Measurements from ENCODE around the gene TAF6.

Gene TAF6

GRCh38 chr7:100119970-100120732, 993 bp upstream of the TAF6 start:
- Histone ChIP-seq H2BK12ac (ENCODE audit: low read length in 2 of 2) (peak overlapping the region; percentile 56 to 75), H3K4me3 (ENCODE audit: insufficient read depth in 1 of 2, low read depth in 1 of 2, low read length in 2 of 2) (peak overlapping the region; percentile 64 to 97), H3K9ac (ENCODE audit: low read length) (peak overlapping the region; percentile 94), H4K91ac (ENCODE audit: low read length) (peak overlapping the region; percentile 64), H2BK5ac (ENCODE audit: low read depth, low read length, poor library complexity, severe bottlenecking) (no peak overlapping the region), H3K9me3 (ENCODE audit: control insufficient read depth, low read length) (no peaks in the 10 kb centered on the region), H2BK120ac (ENCODE audit: low read depth, low read length) (peak overlapping the region; percentile 42), H3K36me3 (ENCODE audit: control insufficient read depth in 1 of 2, insufficient read depth in 2 of 2, low read depth in 1 of 2, low read length in 2 of 2) (peaks cover 20 to 25% of the 10 kb centered on the region in 2 experiments), H3K27ac (ENCODE audit: low read length, poor library complexity, severe bottlenecking) (peak overlapping the region; percentile 53), H2BK15ac (ENCODE audit: low read depth, poor library complexity, severe bottlenecking) (peak overlapping the region; percentile 78), H2AK5ac (ENCODE audit: low read length, severe bottlenecking) (no peak overlapping the region), H3K14ac (ENCODE audit: low read length in 2 of 2) (no peak overlapping the region), H4K8ac (ENCODE audit: low read length) (peak overlapping the region; percentile 71), H3K27me3 (ENCODE audit: control insufficient read depth in 1 of 2, insufficient read depth in 1 of 2, low read length in 2 of 2) (no peaks in the 10 kb centered on the region), H3K23ac (ENCODE audit: low read length in 2 of 2) (no peak overlapping the region), H3K4ac (ENCODE audit: low read depth in 1 of 2, low read length in 2 of 2) (peak overlapping the region in 1 of 2 experiments; percentile 65), H3K79me1 (replicated peaks; ENCODE audit: low read length, poor library complexity, severe bottlenecking) (peaks cover 27% of the 10 kb centered on the region), H3K18ac (ENCODE audit: low read depth in 1 of 2, low read length in 2 of 2) (peak overlapping the region; percentile 71 to 80), H3K4me1 (ENCODE audit: control insufficient read depth, insufficient read depth, low read depth, low read length) (peaks cover 11% of the 10 kb centered on the region), H3K4me2 (ENCODE audit: low read length, poor library complexity, severe bottlenecking) (peak overlapping the region; percentile 82), H2AFZ (ENCODE audit: low read depth, low read length) (no peak overlapping the region)
- peak; percentile 84 for DNase-seq
- WGBS, result 10% methylated on average over 16 of the region's 19 CpGs

GRCh38 chr7:100118388-100119071, 628 bp downstream of the TAF6 start:
- WGBS, result 15% methylated on average over 16 of the region's 18 CpGs
- peak overlapping the region; percentile 6 for H2AFZ ChIP-seq (ENCODE audit: low read depth, low read length)
- DNase-seq, result no peak

DNA sequence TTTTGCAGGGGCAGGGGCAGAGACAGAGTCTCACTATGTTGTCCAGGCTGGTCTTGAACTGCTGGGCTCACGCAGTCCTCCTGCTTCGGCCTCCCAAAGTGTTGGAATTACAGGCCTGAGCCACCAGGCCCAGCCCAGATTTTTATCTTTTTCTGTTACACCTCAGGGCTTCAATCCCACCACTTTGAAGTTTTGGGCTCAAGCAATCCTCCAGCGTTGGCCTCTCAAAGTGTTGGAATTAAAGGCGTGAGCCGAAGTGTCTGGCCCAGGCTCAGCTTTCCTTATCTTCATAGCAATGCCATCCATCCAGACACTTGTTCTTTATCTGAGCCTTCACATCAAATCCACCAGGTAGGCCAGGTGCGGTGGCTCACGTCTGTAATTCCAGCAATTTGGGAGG, 4.1 kb downstream of the TAF6 start:
- Histone ChIP-seq H2BK15ac (ENCODE audit: low read depth, poor library complexity, severe bottlenecking) (no peak overlapping the region), H2BK120ac (ENCODE audit: low read depth, low read length) (no peak overlapping the region), H3K9ac (ENCODE audit: low read length) (no peak overlapping the region), H3K4me1 (ENCODE audit: control insufficient read depth, insufficient read depth, low read depth, low read length) (peaks cover 4% of the 10 kb centered on the region), H3K4me2 (ENCODE audit: low read length, poor library complexity, severe bottlenecking) (no peak overlapping the region), H4K91ac (ENCODE audit: low read length) (no peak overlapping the region), H2AK5ac (ENCODE audit: low read length, severe bottlenecking) (no peak overlapping the region), H4K8ac (ENCODE audit: low read length) (no peak overlapping the region), H3K14ac (ENCODE audit: low read length in 2 of 2) (no peak overlapping the region), H2BK5ac (ENCODE audit: low read depth, low read length, poor library complexity, severe bottlenecking) (no peak overlapping the region), H3K9me3 (ENCODE audit: control insufficient read depth, low read length) (no peaks in the 10 kb centered on the region), H3K36me3 (ENCODE audit: control insufficient read depth in 1 of 2, insufficient read depth in 2 of 2, low read depth in 1 of 2, low read length in 2 of 2) (peaks cover 39 to 40% of the 10 kb centered on the region in 2 experiments), H3K27me3 (ENCODE audit: control insufficient read depth in 1 of 2, insufficient read depth in 1 of 2, low read length in 2 of 2) (no peaks in the 10 kb centered on the region), H3K79me1 (replicated peaks; ENCODE audit: low read length, poor library complexity, severe bottlenecking) (peaks cover 22% of the 10 kb centered on the region), H3K23ac (ENCODE audit: low read length in 2 of 2) (no peak overlapping the region), H3K4me3 (ENCODE audit: insufficient read depth in 1 of 2, low read depth in 1 of 2, low read length in 2 of 2) (no peak overlapping the region), H3K4ac (ENCODE audit: low read depth in 1 of 2, low read length in 2 of 2) (no peak overlapping the region), H2BK12ac (ENCODE audit: low read length in 2 of 2) (no peak overlapping the region), H3K18ac (ENCODE audit: low read depth in 1 of 2, low read length in 2 of 2) (no peak overlapping the region), H3K27ac (ENCODE audit: low read length, poor library complexity, severe bottlenecking) (no peak overlapping the region), H2AFZ (ENCODE audit: low read depth, low read length) (no peak overlapping the region)
- 98% methylated on average over 7 of the region's 7 CpGs for WGBS
- no peak for DNase-seq

More at GRCh38 chr7:100118388-100119071, 628 bp downstream of the TAF6 start:
- peak overlapping the region; percentile 81 for H3K4me2 ChIP-seq (ENCODE audit: low read length, poor library complexity, severe bottlenecking)
- peaks cover 17 to 22% of the 10 kb centered on the region in 2 experiments for H3K36me3 ChIP-seq (ENCODE audit: control insufficient read depth in 1 of 2, insufficient read depth in 2 of 2, low read depth in 1 of 2, low read length in 2 of 2)
- H3K14ac ChIP-seq (ENCODE audit: low read length in 2 of 2), result no peak overlapping the region
- peak overlapping the region; percentile 96 for H2BK15ac ChIP-seq (ENCODE audit: low read depth, poor library complexity, severe bottlenecking)
- peak overlapping the region in 1 of 2 experiments; percentile 65 for H3K4ac ChIP-seq (ENCODE audit: low read depth in 1 of 2, low read length in 2 of 2)
- peaks cover 34% of the 10 kb centered on the region for H3K79me1 ChIP-seq (replicated peaks; ENCODE audit: low read length, poor library complexity, severe bottlenecking)
- no peak overlapping the region for H2BK5ac ChIP-seq (ENCODE audit: low read depth, low read length, poor library complexity, severe bottlenecking)
- peak overlapping the region in 1 of 2 experiments; percentile 66 for H2BK12ac ChIP-seq (ENCODE audit: low read length in 2 of 2)
- peak overlapping the region; percentile 2 for H4K91ac ChIP-seq (ENCODE audit: low read length)
- peak overlapping the region; percentile 75 to 97 for H3K4me3 ChIP-seq (ENCODE audit: insufficient read depth in 1 of 2, low read depth in 1 of 2, low read length in 2 of 2)
- H3K18ac ChIP-seq (ENCODE audit: low read depth in 1 of 2, low read length in 2 of 2), result peak overlapping the region; percentile 52 to 94
- H2AK5ac ChIP-seq (ENCODE audit: low read length, severe bottlenecking), result peak overlapping the region; percentile 24
- H3K23ac ChIP-seq (ENCODE audit: low read length in 2 of 2), result no peak overlapping the region
- H3K4me1 ChIP-seq (ENCODE audit: control insufficient read depth, insufficient read depth, low read depth, low read length), result peaks cover 11% of the 10 kb centered on the region
- no peaks in the 10 kb centered on the region for H3K27me3 ChIP-seq (ENCODE audit: control insufficient read depth in 1 of 2, insufficient read depth in 1 of 2, low read length in 2 of 2)
- peak overlapping the region; percentile 23 for H3K27ac ChIP-seq (ENCODE audit: low read length, poor library complexity, severe bottlenecking)
- H4K8ac ChIP-seq (ENCODE audit: low read length), result no peak overlapping the region
- H3K9ac ChIP-seq (ENCODE audit: low read length), result peak overlapping the region; percentile 94
- no peak overlapping the region for H2BK120ac ChIP-seq (ENCODE audit: low read depth, low read length)
- no peaks in the 10 kb centered on the region for H3K9me3 ChIP-seq (ENCODE audit: control insufficient read depth, low read length)

- no peak for DNase-seq
- Histone ChIP-seq H3K9me3 (ENCODE audit: control insufficient read depth, low read length) (no peaks in the 10 kb centered on the region), H3K4me3 (ENCODE audit: insufficient read depth in 1 of 2, low read depth in 1 of 2, low read length in 2 of 2) (no peak overlapping the region), H3K9ac (ENCODE audit: low read length) (no peak overlapping the region), H3K27ac (ENCODE audit: low read length, poor library complexity, severe bottlenecking) (no peak overlapping the region), H4K8ac (ENCODE audit: low read length) (no peak overlapping the region), H3K23ac (ENCODE audit: low read length in 2 of 2) (no peak overlapping the region), H3K4ac (ENCODE audit: low read depth in 1 of 2, low read length in 2 of 2) (no peak overlapping the region), H2BK15ac (ENCODE audit: low read depth, poor library complexity, severe bottlenecking) (no peak overlapping the region), H3K27me3 (ENCODE audit: control insufficient read depth in 1 of 2, insufficient read depth in 1 of 2, low read length in 2 of 2) (no peaks in the 10 kb centered on the region), H3K18ac (ENCODE audit: low read depth in 1 of 2, low read length in 2 of 2) (no peak overlapping the region), H2AFZ (ENCODE audit: low read depth, low read length) (no peak overlapping the region), H2BK12ac (ENCODE audit: low read length in 2 of 2) (no peak overlapping the region), H2BK120ac (ENCODE audit: low read depth, low read length) (no peak overlapping the region), H3K4me1 (ENCODE audit: control insufficient read depth, insufficient read depth, low read depth, low read length) (no peaks in the 10 kb centered on the region), H3K4me2 (ENCODE audit: low read length, poor library complexity, severe bottlenecking) (no peak overlapping the region), H2BK5ac (ENCODE audit: low read depth, low read length, poor library complexity, severe bottlenecking) (no peak overlapping the region), H2AK5ac (ENCODE audit: low read length, severe bottlenecking) (no peak overlapping the region), H3K14ac (ENCODE audit: low read length in 2 of 2) (no peak overlapping the region), H3K79me1 (replicated peaks; ENCODE audit: low read length, poor library complexity, severe bottlenecking) (peaks cover 23% of the 10 kb centered on the region), H3K36me3 (ENCODE audit: control insufficient read depth in 1 of 2, insufficient read depth in 2 of 2, low read depth in 1 of 2, low read length in 2 of 2) (peaks cover 66 to 68% of the 10 kb centered on the region in 2 experiments), H4K91ac (ENCODE audit: low read length) (no peak overlapping the region)
- 94% methylated on average over 10 of the region's 13 CpGs for WGBS
These were observed 7.2 kb downstream of the TAF6 start for GRCh38 chr7:100111914-100112313.
